Measurements from ENCODE around the gene CENPT.
"Not testable (repeated sequence)": the region's sequence is repeated elsewhere in the genome, so short reads cannot be mapped to it uniquely, and the experiment has no call there.

Gene CENPT

DNA sequence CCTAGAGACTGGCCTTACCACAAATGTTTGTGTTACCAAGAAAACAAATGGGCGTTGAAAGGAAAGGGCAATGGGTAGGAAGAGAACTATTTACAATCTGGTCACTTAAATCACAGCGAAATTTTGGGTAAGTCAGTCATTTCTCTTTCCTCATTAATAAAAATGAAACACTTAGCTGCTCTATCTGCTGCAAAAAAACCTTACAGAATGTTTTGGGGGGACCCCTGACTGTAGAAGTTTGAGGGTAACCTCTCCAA is 1.5 kb downstream of the CENPT start:
- DNase-seq = peak; percentile 26

DNA sequence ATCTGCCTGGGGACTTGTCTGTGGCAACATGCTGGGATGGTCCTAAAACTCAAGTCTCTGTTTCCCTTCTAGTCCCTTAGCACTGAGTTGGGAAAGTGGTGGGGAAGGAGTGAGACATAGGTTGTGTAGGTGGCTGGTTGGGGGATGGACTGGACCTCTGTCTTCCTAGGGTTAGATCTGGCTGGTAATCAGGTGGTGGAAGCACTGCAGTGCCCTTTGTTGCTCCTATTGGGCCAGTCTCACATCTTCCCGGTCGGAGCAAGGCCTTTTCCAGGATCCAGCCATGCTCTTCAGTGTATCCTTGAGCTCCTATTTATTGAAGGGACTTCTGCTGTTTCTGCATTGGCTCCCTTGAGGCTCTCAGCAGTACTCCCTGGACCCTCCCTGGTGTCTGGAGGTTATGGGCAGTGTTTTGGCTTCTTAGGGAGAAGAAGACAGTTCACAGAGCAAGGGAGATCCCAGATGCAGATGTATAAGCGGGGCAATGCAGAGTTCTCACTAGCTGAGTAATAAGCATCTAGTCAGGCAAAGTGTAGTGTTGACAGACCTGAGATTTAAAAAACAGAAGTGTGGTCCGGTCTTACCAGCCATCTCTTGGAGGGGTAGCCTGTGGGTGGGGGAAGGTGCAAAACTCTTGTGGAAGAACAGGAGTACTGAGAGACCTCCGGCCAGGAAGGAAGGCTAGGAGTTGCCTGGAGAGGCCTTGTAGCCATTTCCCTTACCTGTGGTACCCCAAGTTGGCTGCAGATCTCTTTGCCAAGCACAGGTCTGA is 2.0 kb downstream of the CENPT start:
- DNase-seq = peak; percentile 10

DNA sequence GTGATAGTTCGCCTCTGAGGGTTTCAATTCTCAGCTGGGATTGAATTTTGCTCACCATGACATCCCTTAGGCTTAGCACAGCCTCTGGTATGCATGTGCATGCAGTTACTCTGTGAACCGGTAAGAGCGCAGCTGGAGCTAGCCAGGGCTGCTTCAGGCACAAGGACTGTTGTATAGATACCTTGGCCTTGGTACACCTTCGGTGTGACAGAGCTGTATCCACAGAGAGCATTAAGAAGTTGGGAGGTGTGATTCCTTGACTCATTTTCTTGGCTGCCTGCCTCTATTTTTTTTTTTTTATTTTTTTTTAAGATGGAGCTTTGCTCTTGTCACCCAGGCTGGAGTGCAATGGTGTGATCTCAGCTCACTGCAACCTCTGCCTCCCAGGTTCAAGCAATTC is 3.0 kb downstream of the CENPT start:
- DNase-seq = no peak

DNA sequence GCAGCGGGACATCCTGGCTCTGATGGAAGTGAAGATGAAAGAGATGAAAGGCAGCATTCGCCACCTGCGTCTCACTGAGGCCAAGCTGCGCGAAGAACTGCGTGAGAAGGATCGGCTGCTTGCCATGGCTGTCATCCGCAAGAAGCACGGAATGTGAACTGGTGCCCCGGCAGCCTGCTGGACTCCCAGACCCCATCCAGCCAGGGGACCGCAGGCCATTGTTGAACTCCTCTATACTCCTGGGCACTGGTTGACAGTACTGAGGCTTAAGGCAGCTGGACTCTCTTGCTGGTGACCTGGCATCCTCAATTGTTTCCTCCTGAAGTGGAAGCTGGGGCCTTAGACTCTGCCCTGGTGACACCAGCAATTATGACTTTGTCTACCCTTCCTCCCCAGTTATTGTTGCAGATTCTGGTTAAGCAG is 4.1 kb downstream of the CENPT start:
- no peak for DNase-seq

DNA sequence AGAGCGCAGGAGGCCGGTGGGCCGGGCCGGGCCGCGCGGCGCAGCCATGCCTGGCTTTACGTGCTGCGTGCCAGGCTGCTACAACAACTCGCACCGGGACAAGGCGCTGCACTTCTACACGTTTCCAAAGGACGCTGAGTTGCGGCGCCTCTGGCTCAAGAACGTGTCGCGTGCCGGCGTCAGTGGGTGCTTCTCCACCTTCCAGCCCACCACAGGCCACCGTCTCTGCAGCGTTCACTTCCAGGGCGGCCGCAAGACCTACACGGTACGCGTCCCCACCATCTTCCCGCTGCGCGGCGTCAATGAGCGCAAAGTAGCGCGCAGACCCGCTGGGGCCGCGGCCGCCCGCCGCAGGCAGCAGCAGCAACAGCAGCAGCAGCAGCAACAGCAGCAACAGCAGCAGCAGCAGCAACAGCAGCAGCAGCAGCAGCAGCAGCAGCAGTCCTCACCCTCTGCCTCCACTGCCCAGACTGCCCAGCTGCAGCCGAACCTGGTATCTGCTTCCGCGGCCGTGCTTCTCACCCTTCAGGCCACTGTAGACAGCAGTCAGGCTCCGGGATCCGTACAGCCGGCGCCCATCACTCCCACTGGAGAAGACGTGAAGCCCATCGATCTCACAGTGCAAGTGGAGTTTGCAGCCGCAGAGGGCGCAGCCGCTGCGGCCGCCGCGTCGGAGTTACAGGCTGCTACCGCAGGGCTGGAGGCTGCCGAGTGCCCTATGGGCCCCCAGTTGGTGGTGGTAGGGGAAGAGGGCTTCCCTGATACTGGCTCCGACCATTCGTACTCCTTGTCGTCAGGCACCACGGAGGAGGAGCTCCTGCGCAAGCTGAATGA is 4.8 kb downstream of the CENPT start:
- peak; percentile 72 for DNase-seq

DNA sequence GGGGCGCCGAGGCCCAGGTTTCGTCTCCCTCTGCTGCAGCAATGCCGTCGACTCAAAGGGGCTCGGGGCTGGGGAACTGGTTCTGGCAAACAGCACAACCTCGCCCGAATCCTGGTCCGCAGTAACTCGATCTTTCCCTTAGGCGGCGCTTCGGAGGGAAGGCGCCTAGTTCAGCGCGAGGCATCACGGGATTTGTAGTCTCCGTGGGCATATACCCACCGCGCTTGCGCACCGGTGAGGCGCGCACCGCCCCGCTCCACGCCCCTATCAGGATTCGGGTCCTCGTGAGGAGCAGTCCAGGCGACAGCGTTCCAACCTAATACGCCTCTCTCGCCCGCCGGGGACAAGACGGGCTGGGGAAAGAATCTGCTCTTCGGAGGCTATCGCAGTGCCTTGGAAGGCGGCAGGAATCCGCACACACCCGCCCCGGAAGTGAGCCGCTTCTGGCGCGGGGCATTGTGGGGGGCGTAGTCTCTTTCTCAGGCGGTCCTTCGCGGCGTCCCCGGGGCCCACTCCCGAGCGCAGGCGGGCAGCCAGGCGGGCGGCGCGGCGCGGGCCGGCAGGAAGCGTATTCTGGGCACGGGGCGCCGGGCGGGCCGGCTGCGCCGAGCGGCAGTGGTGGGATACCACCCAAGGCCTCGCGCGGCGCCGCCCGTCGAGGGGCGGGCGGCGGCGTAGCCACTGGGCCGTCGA is 5.5 kb downstream of the CENPT start, which contains the start of gene THAP11:
TSS of gene THAP11 (plus strand) at position 505 of the 693 bp plus-strand sequence. CDS start 235 bp downstream, outside the sequence.
- DNase-seq = peak; percentile 97

DNA sequence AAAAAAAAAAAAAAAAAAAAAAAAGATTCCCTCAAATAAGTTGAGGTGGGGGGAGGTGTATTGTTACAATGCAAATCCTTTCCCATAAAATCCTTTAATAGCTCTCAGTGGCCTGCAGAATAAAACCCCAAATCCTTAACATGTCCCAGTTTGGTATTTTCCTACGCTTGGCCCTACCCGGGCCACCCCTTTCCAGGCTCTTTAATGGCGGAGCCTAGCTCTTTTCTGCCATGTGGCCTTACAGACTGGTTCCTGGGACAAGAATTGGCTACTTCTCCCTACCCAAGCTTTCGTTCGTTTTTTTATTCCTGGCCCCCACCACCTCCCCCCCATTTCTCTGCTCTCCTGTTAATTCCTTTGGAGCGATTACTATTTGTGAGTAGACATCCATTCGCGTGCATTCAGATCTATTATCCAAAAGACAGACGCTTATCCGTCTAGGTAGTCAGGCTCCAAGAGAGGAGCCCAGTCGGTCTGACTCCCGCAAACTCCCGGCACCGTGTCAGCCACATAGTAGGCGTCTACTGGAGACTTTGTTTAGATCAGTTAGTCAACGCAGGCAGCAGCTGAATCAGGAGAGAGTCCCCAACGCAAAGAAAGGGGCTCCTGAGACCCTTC is 6.2 kb downstream of the CENPT start:
- DNase-seq = no peak

DNA sequence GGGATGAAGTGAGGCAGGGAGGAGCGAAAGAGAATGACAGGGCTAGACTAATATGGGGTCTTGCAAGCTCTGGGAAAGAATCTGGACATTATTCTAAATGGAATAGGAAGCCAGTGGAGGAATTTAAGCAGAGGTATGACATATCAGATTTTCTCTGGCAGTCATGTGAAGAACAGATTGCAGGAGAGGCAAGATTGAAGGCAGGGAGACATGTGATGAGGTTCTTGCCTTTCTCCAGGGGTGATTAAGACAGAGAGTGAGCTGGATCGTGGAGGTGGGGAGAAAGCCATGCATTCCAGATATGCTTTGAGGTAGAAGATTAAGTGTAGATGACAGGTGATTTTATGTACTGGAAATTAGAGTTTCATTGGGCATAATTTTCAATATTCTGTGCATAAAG is 9.7 kb downstream of the CENPT start:
- DNase-seq = no peak

DNA sequence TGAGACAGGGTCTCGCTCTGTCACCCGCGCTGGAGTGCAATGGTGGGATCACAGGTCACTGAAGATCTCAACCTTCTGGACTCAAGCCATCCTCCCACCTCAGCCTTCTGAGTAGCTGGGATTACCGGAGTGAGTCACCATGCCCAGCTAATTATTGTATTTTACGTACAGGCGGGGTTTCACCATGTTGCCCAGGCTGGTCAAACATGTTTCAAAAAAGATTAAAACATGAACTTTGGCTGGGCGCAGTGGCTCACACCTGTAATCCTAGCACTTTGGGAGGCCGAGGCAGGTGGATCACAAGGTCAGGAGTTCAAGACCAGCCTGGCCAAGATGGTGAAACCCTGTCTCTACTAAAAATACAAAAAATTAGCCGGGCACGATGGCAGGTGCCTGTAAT is 10.3 kb downstream of the CENPT start:
- not testable (repeated sequence) for DNase-seq

DNA sequence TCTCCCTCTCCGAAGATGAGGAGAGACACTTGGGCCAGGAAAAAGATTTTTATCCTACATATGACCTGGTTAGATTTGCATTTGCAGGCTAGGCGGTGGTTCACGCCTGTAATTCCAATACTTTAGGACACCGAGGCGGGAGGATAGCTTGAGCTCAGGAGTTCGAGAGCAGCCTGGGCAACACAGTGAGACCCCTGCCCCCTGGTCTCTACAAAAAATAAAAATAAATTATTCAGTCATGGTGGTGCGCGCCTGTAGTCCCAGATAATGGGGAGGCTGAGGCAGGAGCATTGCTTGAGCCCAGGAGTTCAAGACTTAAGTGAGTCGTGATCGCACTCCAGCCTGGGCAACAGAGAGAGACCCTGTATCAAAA is 13.3 kb downstream of the CENPT start:
- DNase-seq = no peak

DNA sequence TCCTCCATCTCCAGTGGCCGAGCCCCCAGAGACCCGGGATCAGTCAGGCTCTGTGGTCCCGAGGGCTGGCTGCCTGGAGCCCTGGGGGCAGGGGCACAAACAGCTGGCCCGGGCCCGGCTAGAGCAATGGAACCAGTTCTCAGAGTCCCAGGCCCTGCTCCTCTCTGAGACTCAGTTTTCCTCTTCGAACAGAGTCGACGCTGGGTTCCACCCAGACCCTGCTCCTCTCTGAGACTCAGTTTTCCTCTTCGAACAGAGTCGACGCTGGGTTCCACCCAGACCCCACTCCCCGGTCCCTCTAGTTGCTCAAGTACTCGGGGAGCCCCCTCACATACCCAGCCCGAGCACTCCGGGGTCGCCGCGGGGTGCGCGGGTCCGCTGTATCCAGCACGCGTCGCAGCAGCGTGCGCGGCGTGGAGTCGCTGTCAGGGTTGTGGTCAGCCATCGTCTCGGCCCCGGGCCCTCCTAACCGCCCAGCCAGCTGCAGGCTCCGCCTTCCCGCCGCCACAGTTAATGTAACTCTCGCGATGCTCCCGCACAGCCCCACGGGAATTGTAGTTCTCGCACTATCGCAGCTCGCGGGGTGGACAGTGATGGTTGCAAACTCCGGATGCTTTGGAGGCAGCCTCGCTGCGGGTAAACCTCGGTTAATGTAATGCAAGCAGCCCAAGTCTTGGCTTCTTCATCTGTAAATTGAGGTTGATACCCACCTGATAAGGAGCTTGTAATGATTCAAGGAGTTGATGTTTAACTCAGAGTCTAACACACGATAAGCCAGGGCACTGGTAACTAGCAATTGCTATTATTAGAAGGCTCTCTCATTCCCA is 13.9 kb downstream of the CENPT start:
- peak; percentile 96 for DNase-seq

DNA sequence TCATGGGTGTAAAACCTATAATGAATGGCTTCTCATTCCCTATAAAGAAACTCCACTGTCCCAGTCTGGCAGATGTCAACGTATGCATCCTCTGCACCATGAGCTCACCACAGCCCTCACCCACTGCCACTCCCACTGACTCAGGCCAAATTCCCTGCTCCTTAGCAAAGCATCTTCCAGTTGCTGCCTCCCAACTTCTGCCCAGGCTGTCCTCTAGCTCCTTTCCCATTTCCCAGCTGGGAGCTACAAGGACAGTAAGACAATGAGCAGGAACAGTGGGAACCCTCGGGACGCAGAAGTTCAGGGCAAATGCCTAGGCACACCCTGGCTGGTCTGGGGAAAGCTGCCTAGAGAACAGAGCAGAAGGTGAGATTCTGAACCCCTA is 14.5 kb downstream of the CENPT start:
- DNase-seq = no peak

DNA sequence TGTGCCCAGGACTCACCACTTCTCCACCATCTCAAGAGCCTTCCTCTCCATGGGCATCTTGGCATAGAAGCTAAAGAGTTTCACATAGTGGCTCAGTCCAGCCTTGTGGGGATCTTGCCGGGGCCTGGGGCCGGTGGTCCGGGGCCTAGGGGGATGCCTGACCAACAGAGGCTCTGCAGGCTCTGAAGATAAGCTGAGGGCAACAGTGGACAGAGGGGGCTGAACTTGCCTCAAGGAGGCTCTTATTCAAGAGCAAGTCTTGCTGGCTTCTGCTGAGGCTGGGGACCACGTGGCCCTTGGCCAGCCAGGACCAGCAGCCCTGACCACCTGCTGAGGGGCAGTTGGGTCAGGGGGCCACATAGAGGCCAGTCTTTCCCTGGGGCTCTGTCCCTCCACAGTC is 18.8 kb downstream of the CENPT start:
- DNase-seq = no peak

DNA sequence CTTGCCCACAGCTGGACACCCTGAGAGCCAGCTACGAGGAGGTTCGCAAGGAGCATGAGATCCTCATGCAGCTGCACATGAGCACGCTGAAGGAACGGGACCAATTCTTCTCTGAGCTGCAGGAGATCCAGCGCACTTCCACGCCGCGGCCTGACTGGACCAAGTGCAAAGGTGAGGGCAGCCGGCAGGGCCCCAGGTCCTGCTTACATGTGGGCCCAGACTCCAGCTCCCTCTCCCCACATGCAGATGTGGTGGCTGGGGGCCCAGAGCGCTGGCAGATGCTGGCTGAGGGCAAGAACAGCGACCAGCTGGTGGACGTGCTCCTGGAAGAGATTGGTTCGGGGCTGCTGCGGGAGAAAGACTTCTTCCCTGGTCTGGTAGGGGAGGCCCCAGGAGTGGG is 21.6 kb downstream of the CENPT start:
- DNase-seq = no peak

DNA sequence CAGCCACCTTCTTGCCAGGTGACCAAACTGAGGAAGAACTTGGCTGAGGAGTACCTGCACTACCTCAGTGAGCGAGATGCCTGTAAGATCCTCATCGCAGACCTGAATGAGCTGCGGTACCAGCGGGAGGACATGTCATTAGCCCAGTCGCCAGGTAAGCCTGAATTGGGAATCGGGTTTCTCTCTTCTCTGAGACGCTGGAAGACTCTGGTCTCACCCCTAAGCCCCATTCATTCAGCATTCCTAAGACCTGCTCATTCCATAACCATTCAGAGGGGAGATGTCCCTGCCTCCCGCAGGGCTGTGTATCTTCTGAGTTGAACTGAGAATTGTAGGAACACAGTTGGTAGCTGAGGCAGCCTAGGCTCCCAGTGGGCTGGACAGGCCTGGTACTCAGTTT is 22.4 kb downstream of the CENPT start:
- no peak for DNase-seq

DNA sequence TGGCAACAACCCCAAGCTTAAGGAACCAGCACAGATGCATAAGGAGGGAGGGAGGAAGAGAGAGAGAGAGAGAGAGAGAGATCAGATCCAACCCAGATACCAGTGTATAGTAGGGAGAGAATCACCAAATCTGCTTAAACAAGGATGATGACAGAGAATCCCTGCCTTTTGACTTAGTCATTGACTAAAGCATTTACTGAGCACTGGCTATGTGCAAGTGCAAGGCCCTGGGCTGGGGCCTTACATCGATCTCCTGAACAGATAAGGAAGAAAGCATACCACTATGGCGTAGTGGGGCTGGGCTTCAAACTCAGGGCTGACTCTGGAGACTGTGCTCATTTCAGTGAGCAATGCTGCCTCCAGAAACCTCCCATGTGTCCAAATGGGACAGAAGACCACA is 25.0 kb downstream of the CENPT start:
- no peak for DNase-seq

DNA sequence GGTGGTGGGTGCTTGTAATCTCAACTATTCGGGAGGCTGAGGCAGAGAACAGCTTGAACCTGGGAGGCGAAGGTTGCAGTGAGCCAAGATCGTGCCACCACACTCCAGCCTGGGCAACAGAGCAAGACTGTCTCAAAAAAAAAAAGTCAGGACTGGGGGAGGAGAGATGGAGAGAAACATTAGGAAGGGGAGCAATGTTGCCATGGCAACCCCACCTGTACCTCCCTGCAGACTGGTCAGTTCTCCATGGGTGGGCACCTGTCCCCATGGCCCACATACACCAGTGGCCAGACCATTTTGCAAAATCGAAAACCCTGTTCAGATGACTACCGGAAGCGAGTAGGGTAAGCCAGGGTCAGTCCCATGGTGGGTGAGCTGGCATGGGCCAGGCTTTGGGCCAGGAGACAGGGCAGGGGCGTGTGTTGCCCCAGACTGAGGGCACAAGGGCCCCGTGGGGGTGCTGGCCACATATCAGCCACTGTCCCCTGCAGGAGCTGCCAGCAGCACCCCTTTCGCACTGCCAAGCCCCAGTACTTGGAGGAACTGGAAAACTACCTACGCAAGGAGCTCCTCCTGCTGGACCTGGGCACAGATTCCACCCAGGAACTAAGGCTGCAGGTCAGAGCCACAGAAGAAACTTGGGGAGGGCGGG is 26.8 kb downstream of the CENPT start:
- DNase-seq = no peak

DNA sequence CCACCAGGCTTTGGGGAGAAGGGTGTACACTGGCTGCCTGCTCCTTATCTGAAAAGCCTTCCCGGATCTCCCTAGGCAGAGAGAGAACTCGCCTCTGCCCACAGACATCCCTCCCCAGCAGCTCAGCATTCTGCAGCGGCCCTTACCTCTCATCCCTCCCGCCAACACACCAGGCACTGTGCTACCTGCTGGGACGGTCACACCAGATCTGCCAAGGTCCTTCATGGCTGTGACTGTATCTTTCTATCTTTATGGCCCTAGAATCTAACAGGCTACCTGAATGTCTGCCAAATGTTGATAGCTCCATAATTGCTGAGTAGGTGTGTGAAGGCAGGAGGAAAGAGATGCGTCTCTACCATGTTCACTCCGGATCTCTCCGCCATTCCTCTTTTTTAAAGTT is 32.9 kb downstream of the CENPT start:
- no peak for DNase-seq

DNA sequence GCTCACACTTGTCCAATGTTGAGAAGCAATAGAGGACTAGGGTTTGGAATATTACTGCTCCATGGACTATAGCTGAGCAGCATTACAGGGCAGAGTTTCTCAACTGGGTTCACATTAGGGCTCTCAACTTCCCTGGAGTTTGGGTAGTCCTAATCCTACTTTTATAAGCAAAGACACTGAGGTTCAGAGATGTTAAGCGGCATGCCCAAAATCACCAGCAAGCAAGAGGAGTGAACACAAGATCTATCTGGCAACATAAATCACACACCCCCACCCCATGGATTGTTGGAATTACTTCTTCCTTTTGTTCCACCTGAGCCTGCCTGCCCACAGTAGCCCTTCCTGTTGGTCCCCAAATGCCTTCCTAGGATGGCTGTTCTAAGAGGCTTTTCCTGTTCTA is 35.6 kb downstream of the CENPT start:
- no peak for DNase-seq

DNA sequence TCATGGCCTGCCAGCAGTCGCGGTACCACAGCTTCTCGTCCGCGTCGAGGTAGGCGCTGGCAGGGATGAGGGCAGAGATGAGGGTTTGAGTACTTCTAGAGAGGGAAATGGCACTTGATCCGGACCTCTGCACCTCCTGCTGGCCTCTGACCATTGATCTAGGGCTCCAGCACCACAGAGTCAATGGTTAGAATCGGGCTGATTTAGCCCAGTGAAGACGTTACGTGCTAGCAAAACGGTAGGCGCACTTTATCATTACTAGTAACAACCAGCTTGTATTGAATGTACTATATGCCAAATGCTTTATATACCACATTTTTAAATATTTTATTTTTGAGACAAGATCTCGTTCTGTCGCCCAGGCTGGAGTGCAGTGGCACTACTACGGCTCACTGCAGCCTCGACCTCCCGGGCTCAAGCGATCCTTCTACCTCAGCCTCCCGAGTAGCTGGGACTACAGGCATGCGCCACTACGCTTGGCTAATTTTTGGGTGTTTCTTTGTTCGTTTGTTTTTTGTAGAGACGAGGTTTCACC is 40.3 kb downstream of the CENPT start:
- no peak for DNase-seq

DNA sequence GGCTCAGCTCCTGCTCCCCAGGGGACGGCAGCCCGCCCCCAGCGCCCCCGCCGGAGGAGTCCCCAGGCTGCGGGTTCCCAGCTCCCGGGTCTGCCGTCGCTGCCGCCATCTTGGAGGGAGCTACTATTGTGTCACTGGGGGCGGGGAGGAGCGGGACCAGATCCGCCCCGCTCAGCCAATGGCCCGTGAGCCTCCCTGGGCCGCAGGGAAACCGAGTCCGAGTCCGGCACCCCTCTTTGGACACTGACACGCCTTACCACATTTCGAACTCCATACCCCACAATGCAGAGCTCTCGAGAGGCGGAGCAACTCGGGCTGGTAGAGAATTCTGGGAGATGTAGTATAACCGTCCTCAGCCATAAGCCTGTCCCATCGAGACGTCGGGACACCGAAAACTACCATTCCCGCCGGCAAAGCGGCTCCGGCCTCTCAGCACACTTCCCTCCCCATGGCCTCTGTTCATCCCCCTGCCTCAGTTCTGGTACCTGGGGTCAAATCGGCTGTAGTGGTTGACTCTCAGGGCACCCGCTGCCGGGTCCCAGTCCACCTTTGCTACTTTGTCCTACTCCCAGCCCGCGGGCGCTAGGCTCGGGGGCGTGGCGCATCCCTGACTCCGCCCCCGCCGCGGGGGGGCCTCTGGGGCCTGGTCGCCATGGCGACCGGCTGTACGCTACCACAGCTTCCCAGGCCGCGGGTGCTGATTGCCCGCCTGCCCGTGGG is 40.9 kb downstream of the CENPT start, which contains the start of the genes RANBP10 and TSNAXIP1:
TSS of gene RANBP10 (minus strand) at position 133 of the 720 bp plus-strand sequence. CDS start at position 109, 24 bp downstream.
TSS of gene TSNAXIP1 (plus strand) at position 462 of the 720 bp plus-strand sequence. CDS start 261 bp downstream, outside the sequence.
- peak; percentile 99 for DNase-seq

Measured in activated CD4-positive, alpha-beta T cell treated with anti-CD3 and anti-CD28 coated beads, Interleukin-10, Interleukin-2, amounts not matched to agents 100 ng/mL and 50 ng/mL, durations not matched to agents 16 hours and 8 hours (primary cell).